Skeletal muscle cell (primary cell): ENCODE results near the gene ANKRD11.
"Not testable (repeated sequence)": the region's sequence is repeated elsewhere in the genome, so short reads cannot be mapped to it uniquely, and the experiment has no call there.

Experiments
- DNase-seq: peaks from one replicate; pipeline ENCODE4 v3.0.0-alpha.2; 2010; ENCODE audit warnings: low read depth
- H3K4me3 ChIP-seq: 2 replicates; pipeline ENCODE4 v1.5.1; 2011; ENCODE audit warnings: low read depth, mild to moderate bottlenecking, control low read depth, low read length, moderate library complexity

ANKRD11 gene

GRCh38 chr16:89439659-89440058, 50.7 kb downstream of the ANKRD11 start:
- H3K4me3 ChIP-seq = no peak overlapping the region
- no peak for DNase-seq

GRCh38 chr16:89437991-89438390, 52.4 kb downstream of the ANKRD11 start:
- no peak for DNase-seq
- no peak overlapping the region for H3K4me3 ChIP-seq

- DNase-seq = no peak
- no peak overlapping the region for H3K4me3 ChIP-seq
Measured at GRCh38 chr16:89437251-89437987, 52.9 kb downstream of the ANKRD11 start.

GRCh38 chr16:89436366-89436765, 54.0 kb downstream of the ANKRD11 start:
- no peak overlapping the region for H3K4me3 ChIP-seq
- no peak for DNase-seq

- DNase-seq, H3K4me3 ChIP-seq: not testable (repeated sequence)
Measured at GRCh38 chr16:89435059-89435458, 55.3 kb downstream of the ANKRD11 start.

- DNase-seq = no peak
- H3K4me3 ChIP-seq = no peak overlapping the region
Measured at GRCh38 chr16:89434490-89434889, 55.9 kb downstream of the ANKRD11 start.

GRCh38 chr16:89433363-89433984, 56.9 kb downstream of the ANKRD11 start:
- not testable (repeated sequence) for DNase-seq, H3K4me3 ChIP-seq

- DNase-seq = no peak
- H3K4me3 ChIP-seq = no peak overlapping the region
Measured at GRCh38 chr16:89431630-89432029, 58.7 kb downstream of the ANKRD11 start.

GRCh38 chr16:89431158-89431584, 59.2 kb downstream of the ANKRD11 start:
- DNase-seq = no peak
- H3K4me3 ChIP-seq = no peak overlapping the region

GRCh38 chr16:89430436-89431157, 59.8 kb downstream of the ANKRD11 start:
- H3K4me3 ChIP-seq = no peak overlapping the region
- DNase-seq = no peak

- not testable (repeated sequence) for DNase-seq, H3K4me3 ChIP-seq
Measured at GRCh38 chr16:89428605-89429004, 61.8 kb downstream of the ANKRD11 start.

- no peak for DNase-seq
- no peak overlapping the region for H3K4me3 ChIP-seq
Measured at GRCh38 chr16:89426736-89427530, 63.4 kb downstream of the ANKRD11 start.

- no peak overlapping the region for H3K4me3 ChIP-seq
- DNase-seq = no peak
Measured at GRCh38 chr16:89425523-89425922, 64.8 kb downstream of the ANKRD11 start.

GRCh38 chr16:89423681-89424260, 66.6 kb downstream of the ANKRD11 start:
- H3K4me3 ChIP-seq = no peak overlapping the region
- no peak for DNase-seq

GRCh38 chr16:89422905-89423630, 67.3 kb downstream of the ANKRD11 start:
- H3K4me3 ChIP-seq = no peak overlapping the region
- no peak for DNase-seq

- no peak overlapping the region for H3K4me3 ChIP-seq
- DNase-seq = no peak
Measured at GRCh38 chr16:89422527-89422904, 67.8 kb downstream of the ANKRD11 start.

- not testable (repeated sequence) for H3K4me3 ChIP-seq, DNase-seq
Measured at GRCh38 chr16:89421300-89421699, 69.1 kb downstream of the ANKRD11 start.

- no peak for DNase-seq
- H3K4me3 ChIP-seq = no peak overlapping the region
Measured at GRCh38 chr16:89420204-89420603, 70.2 kb downstream of the ANKRD11 start.

- H3K4me3 ChIP-seq = no peak overlapping the region
- DNase-seq = no peak
Measured at GRCh38 chr16:89418352-89418751, 72.0 kb downstream of the ANKRD11 start.
